B cell (primary cell): ENCODE results near the gene ZCCHC2. TPM values are rescaled to one million over a fixed set of nuclear protein-coding genes. Genes with fewer than 3 reads are reported as not detected.

Experiments used
- ATAC-seq: fragments of 200-7000 bp; cut with Tn5 transposase; one replicate; pipeline ENCODE4 v1.10.0; 2021; ENCODE audit warnings: low read depth, mild to moderate bottlenecking, moderate number of reproducible peaks, moderate library complexity
- CTCF ChIA-PET: fragments of 350-600 bp; sonication (Branson Sonifier 250); formaldehyde crosslinking; loops from one replicate; lab custom pipeline; 2021; ENCODE audit warnings: antibody characterized with exemption, inconsistent platforms; lab: Charles Lee
- POLR2A ChIA-PET: fragments of 350-600 bp; sonication (Branson Sonifier 250); formaldehyde crosslinking; loops from one replicate; lab custom pipeline; 2021; ENCODE audit warnings: antibody characterized with exemption; lab: Charles Lee
- DNase-seq: peaks from one replicate; pipeline ENCODE4 v3.0.0; 2013
- H2AFZ ChIP-seq: 2 replicates; pipeline ENCODE4 v1.6.1; 2012; ENCODE audit warnings: mild to moderate bottlenecking, low read depth, low read length; ENCODE audit not compliant: insufficient read depth, poor library complexity, severe bottlenecking
- H3K27ac ChIP-seq, 2 donors: 1 replicate in 1 of 2; 2 replicates in 1 of 2; pipeline ENCODE4 v1.5.1; 2012 to 2013; ENCODE audit warnings: low read length in 2 of 2, mild to moderate bottlenecking in 2 of 2, moderate library complexity in 1 of 2
- H3K27me3 ChIP-seq, 4 experiments: fragments of 200-600 bp in 1 of 4; sonication (generic) in 1 of 4; replicated peaks in 1 of 4; 1 replicate in 2 of 4; 2 replicates in 2 of 4; pipeline versions ENCODE4 v1.6.1 to v1.7.0; 2013 to 2016; ENCODE audit warnings: low read length in 3 of 4, mild to moderate bottlenecking in 2 of 4, mixed read lengths in 1 of 4, moderate library complexity in 1 of 4; ENCODE audit not compliant: insufficient read depth in 4 of 4, control insufficient read depth in 3 of 4; ENCODE audit errors: control extremely low read depth in 1 of 4
- H3K36me3 ChIP-seq, 2 experiments: replicated peaks in 1 of 2; 1 replicate in 1 of 2; 2 replicates in 1 of 2; pipeline versions ENCODE4 v1.6.1 to v1.7.1; 2013; ENCODE audit warnings: low read length in 1 of 2; ENCODE audit not compliant: insufficient read depth in 2 of 2, control insufficient read depth in 1 of 2; ENCODE audit errors: control extremely low read depth in 1 of 2, extremely low read depth in 1 of 2
- H3K4me1 ChIP-seq, 2 donors: fragments of 200-600 bp in 1 of 2; sonication (generic) in 1 of 2; 1 replicate in 1 of 2; 2 replicates in 1 of 2; pipeline versions ENCODE4 v1.5.1 to v1.6.1; 2013 to 2017; ENCODE audit warnings: low read length in 2 of 2; ENCODE audit not compliant: control insufficient read depth in 2 of 2, insufficient read depth in 2 of 2
- H3K4me2 ChIP-seq: replicated peaks from 2 replicates; pipeline ENCODE3; 2012; ENCODE audit warnings: mild to moderate bottlenecking, low read depth, low read length; ENCODE audit not compliant: poor library complexity, severe bottlenecking
- H3K4me3 ChIP-seq, 5 experiments: fragments of 200-600 bp in 1 of 5; sonication (generic) in 1 of 5; 1 replicate in 3 of 5; 2 replicates in 2 of 5; pipeline versions ENCODE4 v1.5.1 to v1.7.0; 2011 to 2016; ENCODE audit warnings: low read length in 4 of 5, mild to moderate bottlenecking in 4 of 5, low read depth in 2 of 5, control low read depth in 1 of 5, moderate library complexity in 1 of 5; ENCODE audit not compliant: insufficient read depth in 1 of 5; ENCODE audit errors: control extremely low read depth in 1 of 5, extremely low read depth in 1 of 5
- H3K79me2 ChIP-seq: fragments of 200-600 bp; sonication (generic); one replicate; pipeline ENCODE4 v1.6.0; 2016; ENCODE audit warnings: low read length; ENCODE audit not compliant: control insufficient read depth, insufficient read depth
- H3K9ac ChIP-seq: fragments of 200-600 bp; sonication (generic); 2 replicates; pipeline ENCODE4 v1.6.1; 2017; ENCODE audit warnings: mild to moderate bottlenecking, low read length, moderate library complexity
- H3K9me3 ChIP-seq, 3 donors: one replicate each; pipeline versions ENCODE4 v1.6.1 to v1.7.1; 2013; ENCODE audit warnings: low read length in 2 of 3; ENCODE audit not compliant: control insufficient read depth in 2 of 3, insufficient read depth in 1 of 3; ENCODE audit errors: control extremely low read depth in 1 of 3
- H4K20me1 ChIP-seq: 2 replicates; pipeline ENCODE4 v1.6.0; 2012; ENCODE audit warnings: mild to moderate bottlenecking, low read length; ENCODE audit not compliant: insufficient read depth, control insufficient read depth, poor library complexity, severe bottlenecking
- H3K27ac Mint-ChIP-seq: one replicate; pipeline ENCODE4 v1.8.0; 2021; ENCODE audit warnings: mixed read lengths
- H3K27me3 Mint-ChIP-seq: one replicate; pipeline ENCODE4 v1.8.0; 2021; ENCODE audit warnings: mixed read lengths
- H3K4me1 Mint-ChIP-seq: one replicate; pipeline ENCODE4 v1.8.0; 2021; ENCODE audit warnings: mixed read lengths
- H3K4me3 Mint-ChIP-seq: one replicate; pipeline ENCODE4 v1.8.0; 2021; ENCODE audit warnings: mixed read lengths
- H3K9me3 Mint-ChIP-seq: one replicate; pipeline ENCODE4 v1.8.0; 2022; ENCODE audit warnings: mixed read lengths; ENCODE audit not compliant: insufficient read depth
- CTCF ChIP-seq: fragments of 200-600 bp; IDR thresholded peaks from one replicate; pipeline ENCODE4 v1.8.0; 2022; ENCODE audit warnings: antibody characterized with exemption, mild to moderate bottlenecking
- EZH2 ChIP-seq: IDR thresholded peaks from 2 replicates; pipeline ENCODE4 v1.6.1; 2012; ENCODE audit warnings: borderline replicate concordance, low read depth, mild to moderate bottlenecking, moderate library complexity, low read length; ENCODE audit not compliant: insufficient read depth, poor library complexity, severe bottlenecking
- WGBS: methylation state at CpG from one replicate; pipeline ENCODE4 v1.1.5; 2013; ENCODE audit warnings: missing lambda C conversion rate; ENCODE audit not compliant: insufficient coverage; 5-methylcytosine and 5-hydroxymethylcytosine counted together
- intact Hi-C: fragments of 100-400 bp; cut with micrococcal nuclease; formaldehyde crosslinking; loops from one replicate; pipeline ENCODE4 v1.10.0; 2022
- polyA plus RNA-seq: library from polyadenylated mRNA; depleted of rRNA; stranded (reverse); fragments of >200 nt; gene quantifications from 2 replicates; pipeline ENCODE4 v1.2.3, GENCODE V29; 2012
- total RNA-seq, 2 donors: library from RNA; stranded (reverse); fragments of 120-200 nt in 1 of 2; gene quantifications; 1 replicate in 1 of 2; 2 replicates in 1 of 2; pipeline versions ENCODE4 v1.2.3 to v1.2.4, GENCODE V29; 2013 to 2022

Gene ZCCHC2
- total and polyA plus RNA-seq, 2 donors (not counting 1 experiment from before 2014, with no cell fraction given) = 24.5 to 53.7 TPM

DNA sequence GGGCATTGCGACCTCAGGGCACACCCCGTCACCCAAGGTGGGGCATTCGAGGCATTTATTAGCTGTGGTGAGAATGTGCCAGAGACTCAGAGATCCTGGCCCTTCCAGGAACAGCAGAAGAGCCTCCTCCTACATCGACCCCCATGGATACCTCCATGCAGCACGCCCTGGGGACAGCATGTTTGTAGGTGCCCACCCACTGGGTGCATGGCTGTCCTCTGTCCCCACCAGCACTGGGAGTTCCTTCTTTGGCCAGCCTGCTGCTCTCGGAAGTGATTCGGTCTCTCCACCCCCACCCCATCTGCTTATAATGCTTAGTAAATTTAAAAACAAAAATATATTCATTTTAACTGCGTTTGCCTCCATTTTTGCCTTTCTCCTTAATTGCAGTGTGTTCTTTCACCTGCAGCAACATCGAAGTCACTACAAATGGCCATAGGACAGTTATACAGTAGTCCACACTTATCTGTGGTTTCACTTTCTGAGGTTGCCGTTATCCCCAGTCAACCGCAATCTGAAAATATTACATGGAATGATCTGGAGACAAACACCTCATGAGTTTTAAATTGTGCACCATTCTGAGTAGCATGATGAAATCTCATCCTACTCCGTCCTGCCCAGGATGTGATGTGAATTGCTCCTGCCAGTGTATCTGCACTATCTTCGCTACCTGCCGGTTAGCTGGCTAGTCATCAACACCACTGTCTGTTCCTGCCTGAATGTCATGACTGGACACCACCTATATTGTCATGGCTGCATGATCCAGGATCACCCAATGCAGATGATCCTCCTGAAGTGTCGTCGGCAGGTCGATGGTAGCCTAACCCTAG lies 29.6 kb upstream of the ZCCHC2 start:
- CTCF ChIA-PET = interaction anchor here (1.5 kb wide), 1 partner anchor 68 kb away, joined by 3 read pairs; no protein-coding TSS in a partner anchor
- Histone ChIP-seq H3K9me3 (no peaks in the 10 kb centered on the region), H3K4me1 (no peaks in the 10 kb centered on the region), H2AFZ (no peak overlapping the region), H3K4me2 (no peak overlapping the region), H3K79me2 (no peaks in the 10 kb centered on the region), H3K27me3 (peaks cover 0 to 5% (median 2%) of the 10 kb centered on the region in 4 experiments), H3K36me3 (no peaks in the 10 kb centered on the region), H3K9ac (no peak overlapping the region), H3K27ac (no peak overlapping the region), H4K20me1 (no peaks in the 10 kb centered on the region), H3K4me3 (no peak overlapping the region)
- DNase-seq (no peak), ATAC-seq (no peak)
- TF ChIP-seq CTCF = no peak
- no peak for TF ChIP-seq EZH2
- WGBS = 89% methylated on average over 9 of the region's 17 CpGs
- peaks cover 50% of the 10 kb centered on the region for H3K27me3 Mint-ChIP-seq
- H3K9me3 Mint-ChIP-seq = no peaks in the 10 kb centered on the region
- POLR2A ChIA-PET = no interaction called here
- no peak overlapping the region for H3K4me3 Mint-ChIP-seq
- intact Hi-C loops = no loop called here
- H3K27ac Mint-ChIP-seq = no peak overlapping the region
- no peaks in the 10 kb centered on the region for H3K4me1 Mint-ChIP-seq

DNA sequence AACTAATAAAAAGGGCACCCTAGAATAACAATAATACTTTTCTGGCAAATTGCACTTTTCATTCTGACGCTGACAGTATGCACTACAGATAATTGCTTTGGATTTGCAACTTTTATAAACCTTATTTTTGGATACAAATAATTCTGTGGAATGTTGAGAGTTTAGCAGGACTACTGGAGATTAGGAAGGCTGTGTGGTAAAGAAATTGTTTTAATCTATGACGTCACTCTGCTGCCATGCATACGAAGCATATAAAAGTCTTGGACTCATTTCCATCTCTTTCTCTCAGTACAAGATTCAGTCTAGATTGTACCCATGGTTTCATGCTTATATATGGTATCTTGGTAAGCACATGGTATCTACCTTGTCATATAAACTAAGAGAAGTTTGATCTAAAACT lies 28.1 kb upstream of the ZCCHC2 start:
- no peak for TF ChIP-seq CTCF
- no peak for TF ChIP-seq EZH2
- H3K27me3 ChIP-seq = peaks cover 0 to 5% (median 2%) of the 10 kb centered on the region in 4 experiments
- Mint-ChIP-seq H3K27ac (no peak overlapping the region), H3K4me1 (peaks cover 9% of the 10 kb centered on the region), H3K4me3 (no peak overlapping the region), H3K9me3 (no peaks in the 10 kb centered on the region), H3K27me3 (peaks cover 40% of the 10 kb centered on the region)
- no peak overlapping the region for H2AFZ ChIP-seq
- ChIA-PET CTCF (no interaction called here), POLR2A (no interaction called here)
- no peak overlapping the region for H3K4me2 ChIP-seq
- no peaks in the 10 kb centered on the region for H3K9me3 ChIP-seq
- ATAC-seq = no peak
- no peaks in the 10 kb centered on the region for H3K36me3 ChIP-seq
- no peak overlapping the region for H3K27ac ChIP-seq
- intact Hi-C loops = no loop called here
- H4K20me1 ChIP-seq = no peaks in the 10 kb centered on the region
- no peak overlapping the region for H3K4me3 ChIP-seq
- H3K4me1 ChIP-seq = peaks cover 9 to 10% of the 10 kb centered on the region in 2 donors
- no peak for DNase-seq
- no peaks in the 10 kb centered on the region for H3K79me2 ChIP-seq
- no CpG with 5 or more reads among the region's 3 CpGs for WGBS
- H3K9ac ChIP-seq = no peak overlapping the region
